OCI-LY1 (cell line): ENCODE measurements around the gene TMEM51.

ENCODE experiments used
- H2AFZ ChIP-seq: fragments of 200-600 bp; sonication (generic), shearing (Covaris generic); 2 replicates; pipeline ENCODE4 v1.6.0; 2014; ENCODE audit warnings: antibody characterized with exemption, mild to moderate bottlenecking, low read length
- H3F3A ChIP-seq: fragments of 200-600 bp; sonication (generic), shearing (Covaris generic); 2 replicates; pipeline ENCODE4 v1.6.0; 2014; ENCODE audit warnings: mild to moderate bottlenecking, antibody characterized with exemption, low read length, moderate library complexity; ENCODE audit not compliant: insufficient read depth
- H3K27ac ChIP-seq: fragments of 200-600 bp; sonication (generic); 2 replicates; pipeline ENCODE4 v1.5.1; 2014; ENCODE audit warnings: low read length, mixed run types, mild to moderate bottlenecking, low read depth; ENCODE audit not compliant: poor library complexity, severe bottlenecking
- H3K27me3 ChIP-seq: fragments of 200-600 bp; sonication (generic); 2 replicates; pipeline ENCODE4 v1.6.0; 2014; ENCODE audit warnings: antibody characterized with exemption, mild to moderate bottlenecking, low read length, moderate library complexity; ENCODE audit not compliant: insufficient read depth
- H3K36me3 ChIP-seq: fragments of 200-600 bp; sonication (generic); 2 replicates; pipeline ENCODE4 v1.6.1; 2014; ENCODE audit warnings: mild to moderate bottlenecking, antibody characterized with exemption, low read length, moderate library complexity, mixed read lengths; ENCODE audit not compliant: insufficient read depth
- H3K4me1 ChIP-seq: fragments of 200-600 bp; sonication (generic); 2 replicates; pipeline ENCODE4 v1.5.1; 2014; ENCODE audit warnings: mild to moderate bottlenecking, low read length, moderate library complexity; ENCODE audit not compliant: insufficient read depth, severe bottlenecking
- H3K4me2 ChIP-seq: fragments of 200-600 bp; sonication (generic), shearing (Covaris generic); 2 replicates; pipeline ENCODE4 v1.6.1; 2014; ENCODE audit warnings: low read length
- H3K4me3 ChIP-seq: fragments of 200-600 bp; sonication (generic); 2 replicates; pipeline ENCODE4 v1.5.1; 2014; ENCODE audit warnings: low read length, low read depth, mild to moderate bottlenecking, mixed read lengths; ENCODE audit not compliant: poor library complexity, severe bottlenecking
- H3K79me2 ChIP-seq: fragments of 200-600 bp; shearing (Covaris generic); 2 replicates; pipeline ENCODE4 v1.6.1; 2016; ENCODE audit warnings: mixed run types, low read length, mixed read lengths; ENCODE audit not compliant: insufficient read depth
- H3K9ac ChIP-seq: fragments of 200-600 bp; sonication (generic), shearing (Covaris generic); 2 replicates; pipeline ENCODE4 v1.6.1; 2014; ENCODE audit warnings: mild to moderate bottlenecking, low read length, mixed read lengths
- H3K9me2 ChIP-seq: fragments of 200-600 bp; sonication (generic), shearing (Covaris generic); 2 replicates; pipeline ENCODE4 v1.6.1; 2014; ENCODE audit warnings: low read depth, mild to moderate bottlenecking, low read length, mixed read lengths
- H3K9me3 ChIP-seq: fragments of 200-600 bp; shearing (Covaris generic); 2 replicates; pipeline ENCODE4 v1.6.1; 2014; ENCODE audit warnings: low read length, mixed read lengths
- H4K20me1 ChIP-seq: fragments of 200-600 bp; sonication (generic), shearing (Covaris generic); 2 replicates; pipeline ENCODE4 v1.6.0; 2016; ENCODE audit warnings: mild to moderate bottlenecking, low read length; ENCODE audit not compliant: insufficient read depth
- EZH2 ChIP-seq: fragments of 200-600 bp; sonication (generic), shearing (Covaris generic); IDR thresholded peaks from 2 replicates; pipeline ENCODE4 v1.8.0; 2017; ENCODE audit warnings: borderline replicate concordance, mixed run types, mild to moderate bottlenecking, antibody characterized with exemption, low read length, moderate library complexity, mixed read lengths
- TF ChIP-seq, protein P1 (sequence below): fragments of 200-600 bp; sonication (generic), shearing (Covaris generic); IDR thresholded peaks from 2 replicates; pipeline ENCODE4 v1.5.1; 2017; ENCODE audit warnings: mild to moderate bottlenecking, antibody characterized with exemption, low read length, moderate library complexity, mixed read lengths

Gene TMEM51

DNA sequence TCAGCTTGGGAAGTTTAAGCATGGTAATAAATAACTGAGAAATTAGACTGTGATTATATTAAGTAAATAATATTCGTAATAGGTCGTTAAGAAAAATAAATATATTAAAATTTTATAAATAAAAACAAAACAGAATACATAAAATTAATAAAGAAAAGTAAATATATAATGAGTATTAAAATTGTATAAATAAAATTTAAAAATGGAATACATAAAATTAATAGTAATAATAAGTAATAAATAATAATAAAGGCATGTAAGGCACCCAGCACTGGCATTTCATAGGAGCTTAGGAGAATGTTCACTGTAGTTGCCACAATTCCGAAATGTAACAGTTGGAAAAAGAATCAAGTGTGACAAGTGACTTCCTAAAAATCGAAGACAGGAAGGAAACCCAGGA, 47.7 kb downstream of the TMEM51 start:
- H3K27ac ChIP-seq = no peak overlapping the region
- no peak overlapping the region for H3K4me2 ChIP-seq
- no peaks in the 10 kb centered on the region for H3K79me2 ChIP-seq

DNA sequence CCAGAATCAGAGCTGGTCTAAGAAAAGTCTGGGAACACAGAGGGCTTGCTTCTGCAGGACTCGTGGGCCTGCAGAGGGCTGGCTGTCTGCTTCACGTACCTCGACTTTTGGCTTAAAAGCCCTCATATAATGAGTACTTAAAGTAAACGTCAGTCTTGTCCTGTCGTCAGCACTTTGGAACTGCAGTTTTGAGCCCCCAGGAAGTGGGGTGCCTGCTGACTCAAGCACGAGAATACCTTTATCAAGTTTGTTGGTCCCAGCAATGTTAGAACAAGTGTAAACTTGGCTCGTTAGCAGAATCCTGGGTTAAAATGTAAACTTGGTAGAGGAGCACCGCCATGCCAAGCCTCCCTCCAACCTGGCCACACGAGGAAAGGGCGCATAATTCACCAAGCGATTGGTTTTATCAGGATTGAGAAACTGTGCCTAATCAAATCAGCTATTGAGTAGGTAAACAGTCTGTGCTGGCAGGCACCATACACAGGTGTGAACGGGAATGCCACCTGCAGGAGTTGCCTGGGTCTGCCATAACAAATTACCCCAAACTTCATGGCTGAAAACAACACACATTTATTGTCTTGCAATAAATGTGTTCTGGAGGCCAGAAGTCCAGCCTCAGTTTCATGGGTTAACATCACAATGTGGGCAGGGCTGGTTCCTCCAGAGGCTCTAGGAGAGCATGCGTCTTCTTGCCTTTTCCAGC, 48.5 kb downstream of the TMEM51 start:
- Histone ChIP-seq H3K36me3 (no peaks in the 10 kb centered on the region), H3K4me2 (no peak overlapping the region), H3K79me2 (no peaks in the 10 kb centered on the region), H3K9ac (no peak overlapping the region), H3F3A (no peaks in the 10 kb centered on the region), H3K27me3 (no peaks in the 10 kb centered on the region), H3K9me2 (no peaks in the 10 kb centered on the region), H3K4me3 (no peak overlapping the region), H3K4me1 (no peaks in the 10 kb centered on the region), H3K9me3 (no peaks in the 10 kb centered on the region), H3K27ac (no peak overlapping the region), H4K20me1 (no peaks in the 10 kb centered on the region), H2AFZ (no peak overlapping the region)
- TF ChIP-seq EZH2 = no peak
- TF ChIP-seq, protein P1, sequence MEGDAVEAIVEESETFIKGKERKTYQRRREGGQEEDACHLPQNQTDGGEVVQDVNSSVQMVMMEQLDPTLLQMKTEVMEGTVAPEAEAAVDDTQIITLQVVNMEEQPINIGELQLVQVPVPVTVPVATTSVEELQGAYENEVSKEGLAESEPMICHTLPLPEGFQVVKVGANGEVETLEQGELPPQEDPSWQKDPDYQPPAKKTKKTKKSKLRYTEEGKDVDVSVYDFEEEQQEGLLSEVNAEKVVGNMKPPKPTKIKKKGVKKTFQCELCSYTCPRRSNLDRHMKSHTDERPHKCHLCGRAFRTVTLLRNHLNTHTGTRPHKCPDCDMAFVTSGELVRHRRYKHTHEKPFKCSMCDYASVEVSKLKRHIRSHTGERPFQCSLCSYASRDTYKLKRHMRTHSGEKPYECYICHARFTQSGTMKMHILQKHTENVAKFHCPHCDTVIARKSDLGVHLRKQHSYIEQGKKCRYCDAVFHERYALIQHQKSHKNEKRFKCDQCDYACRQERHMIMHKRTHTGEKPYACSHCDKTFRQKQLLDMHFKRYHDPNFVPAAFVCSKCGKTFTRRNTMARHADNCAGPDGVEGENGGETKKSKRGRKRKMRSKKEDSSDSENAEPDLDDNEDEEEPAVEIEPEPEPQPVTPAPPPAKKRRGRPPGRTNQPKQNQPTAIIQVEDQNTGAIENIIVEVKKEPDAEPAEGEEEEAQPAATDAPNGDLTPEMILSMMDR = no peak

More for the DNA sequence above, 47.7 kb downstream of the TMEM51 start:
- Histone ChIP-seq H3K9me3 (no peaks in the 10 kb centered on the region), H3F3A (no peaks in the 10 kb centered on the region), H4K20me1 (no peaks in the 10 kb centered on the region), H2AFZ (no peak overlapping the region), H3K9me2 (no peaks in the 10 kb centered on the region), H3K36me3 (no peaks in the 10 kb centered on the region), H3K4me3 (no peak overlapping the region), H3K4me1 (no peaks in the 10 kb centered on the region), H3K9ac (no peak overlapping the region), H3K27me3 (no peaks in the 10 kb centered on the region)
- TF ChIP-seq EZH2 = no peak
- TF ChIP-seq, protein P1 = no peak

DNA sequence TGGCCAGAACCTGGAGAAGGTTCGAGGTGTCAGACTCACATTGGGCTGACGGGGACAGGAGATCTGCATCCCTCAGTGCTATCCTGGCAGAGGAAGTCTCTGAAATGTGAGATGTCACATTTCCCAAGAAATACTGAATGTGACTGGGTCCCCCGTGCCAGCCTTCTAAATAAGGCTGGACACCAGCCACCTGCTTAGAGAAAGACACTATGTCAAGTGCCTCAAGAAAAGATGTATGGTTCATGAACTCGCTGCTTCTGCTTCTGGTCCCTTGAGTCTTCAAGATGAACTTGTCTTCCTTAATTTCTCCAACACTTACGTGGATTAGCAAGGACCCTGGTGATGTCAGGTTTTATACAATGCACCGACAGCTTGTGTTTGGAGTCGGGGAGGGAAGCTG, 51.4 kb downstream of the TMEM51 start:
- Histone ChIP-seq H3F3A (no peaks in the 10 kb centered on the region), H3K27me3 (no peaks in the 10 kb centered on the region), H3K9me3 (no peaks in the 10 kb centered on the region), H3K4me3 (no peak overlapping the region), H3K27ac (no peak overlapping the region), H3K36me3 (no peaks in the 10 kb centered on the region), H3K9ac (no peak overlapping the region), H3K4me2 (no peak overlapping the region), H3K9me2 (no peaks in the 10 kb centered on the region), H3K4me1 (no peaks in the 10 kb centered on the region), H2AFZ (no peak overlapping the region), H4K20me1 (no peaks in the 10 kb centered on the region), H3K79me2 (no peaks in the 10 kb centered on the region)
- TF ChIP-seq, protein P1 = no peak
- TF ChIP-seq EZH2 = no peak
